GM04503 (cell line): ENCODE data around the gene RAF1.
A peak's percentile ranks its signal among the peaks of the same experiment; 100 is the strongest.
"Not testable (repeated sequence)": the region's sequence is repeated elsewhere in the genome, so short reads cannot be mapped to it uniquely, and the experiment has no call there.

Experiments used
- DNase-seq: peaks from one replicate; pipeline ENCODE4 v3.0.0-alpha.2; 2012; ENCODE audit warnings: low read depth

The RAF1 gene

GRCh38 chr3:12558706-12559105 lies 105.2 kb downstream of the RAF1 start:
- DNase-seq = no peak

- DNase-seq = peak; percentile 22
Observed at GRCh38 chr3:12557473-12558100, 106.3 kb downstream of the RAF1 start.

DNA sequence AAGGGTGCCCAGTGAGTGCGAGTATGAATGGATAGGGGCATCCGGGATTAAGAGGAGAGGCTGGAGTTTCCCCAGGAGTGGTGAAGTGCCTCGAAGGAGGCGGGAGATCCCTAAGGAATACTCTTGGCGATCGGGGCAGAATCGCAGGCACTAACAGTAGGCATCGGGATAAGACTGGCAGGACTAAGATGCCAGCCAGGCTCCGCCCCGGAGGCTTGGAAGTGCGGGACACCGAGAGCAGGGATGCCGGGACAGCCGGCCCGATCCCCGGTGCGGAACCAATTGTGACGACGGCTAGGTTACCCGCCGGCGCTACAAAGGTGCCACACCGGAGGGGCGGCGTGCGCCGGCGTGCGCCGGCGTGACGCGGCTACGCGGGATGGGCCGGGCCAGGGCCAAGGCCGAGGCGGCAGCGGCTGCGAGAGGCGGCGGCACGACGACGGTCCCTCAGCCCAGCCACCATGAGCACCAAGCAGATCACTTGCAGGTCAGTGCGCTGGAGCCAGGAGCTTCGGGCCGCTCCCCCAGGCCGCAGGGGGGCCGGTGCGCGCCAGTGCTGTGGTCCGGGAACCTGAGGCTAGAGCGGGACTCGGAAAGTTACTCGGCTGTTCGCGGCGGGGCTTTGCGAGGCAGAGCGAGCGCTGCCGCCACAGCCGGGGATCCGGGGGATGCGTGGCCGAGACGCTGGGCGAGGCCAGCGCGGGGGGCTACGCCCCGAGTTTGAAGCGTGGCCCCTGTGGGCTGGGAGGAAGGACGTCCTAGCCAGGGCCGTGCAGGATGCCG lies 107.0 kb downstream of the RAF1 start, which contains the start of gene MKRN2:
Gene MKRN2 (plus strand): TSS at position 398 of the 783 bp plus-strand sequence. CDS start 64 bp downstream, at position 462.
- peak; percentile 45 for DNase-seq

GRCh38 chr3:12556314-12556689 lies 107.6 kb downstream of the RAF1 start:
- no peak for DNase-seq

DNA sequence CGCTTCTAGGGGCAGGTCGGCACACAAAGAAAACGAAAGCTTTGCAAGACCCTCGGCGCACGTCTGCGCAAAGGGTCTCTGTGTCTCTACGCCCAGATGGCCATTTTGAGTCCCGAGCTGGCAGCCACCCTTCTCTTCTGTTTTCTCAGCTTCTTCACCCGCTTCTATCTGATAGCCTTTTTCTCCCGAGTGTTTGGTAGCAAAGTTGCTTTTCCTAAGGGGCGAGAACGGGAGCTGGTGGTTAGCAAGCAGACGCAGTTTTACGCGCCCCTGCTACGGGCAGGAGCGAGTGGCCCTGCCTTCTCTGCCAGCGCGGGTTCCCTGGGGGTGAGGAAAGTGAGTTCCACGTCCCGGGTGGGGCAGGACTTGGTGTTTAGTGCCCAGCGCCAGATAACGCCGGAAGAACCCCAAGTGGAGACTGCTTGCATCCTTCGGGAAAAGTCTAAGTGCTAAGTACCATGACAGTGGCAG lies 110.0 kb downstream of the RAF1 start:
- no peak for DNase-seq

- no peak for DNase-seq
Observed at GRCh38 chr3:12549971-12550760, 113.8 kb downstream of the RAF1 start.

DNA sequence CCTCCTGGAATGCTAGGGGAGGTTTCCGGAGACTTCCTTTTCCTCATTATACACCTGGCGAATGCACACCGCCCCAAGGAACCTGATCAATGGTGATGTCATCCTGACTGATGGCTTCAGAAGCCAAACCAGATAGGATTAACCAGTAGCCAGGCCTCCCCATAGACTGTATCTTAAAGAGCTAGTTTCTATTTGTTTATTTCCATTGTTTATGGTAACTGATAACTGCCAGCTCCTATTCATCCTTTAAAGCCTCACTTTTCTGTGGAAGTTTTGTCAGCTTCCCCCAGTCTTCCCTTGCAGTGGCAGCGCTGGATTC lies 118.5 kb downstream of the RAF1 start, which contains the start of gene MKRN2OS:
Gene MKRN2OS (minus strand): TSS at position 27 of the 319 bp plus-strand sequence. CDS start 35 bp downstream, outside the sequence.
- DNase-seq = no peak

- DNase-seq = no peak
Observed at GRCh38 chr3:12544652-12545472, 119.1 kb downstream of the RAF1 start.

DNA sequence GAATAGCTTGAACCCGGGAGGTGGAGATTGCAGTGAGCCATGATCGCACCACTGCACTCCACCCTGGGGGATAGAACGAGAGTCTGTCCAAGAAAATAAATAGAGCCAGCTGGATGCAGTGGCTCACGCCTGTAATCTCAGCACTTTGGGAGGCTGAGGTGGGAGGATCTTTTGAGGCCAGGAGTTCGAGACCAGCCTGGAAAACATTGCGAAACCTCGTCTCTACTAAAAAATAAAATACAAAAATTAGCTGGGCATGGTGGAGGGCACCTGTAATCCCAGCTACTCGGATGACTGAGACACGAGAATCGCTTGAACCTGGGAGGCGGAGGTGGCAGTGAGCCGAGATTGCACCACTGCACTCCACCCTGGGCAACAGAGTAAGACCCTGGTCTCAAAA lies 120.4 kb downstream of the RAF1 start:
- not testable (repeated sequence) for DNase-seq

- no peak for DNase-seq
Observed at GRCh38 chr3:12541625-12542024, 122.3 kb downstream of the RAF1 start.

GRCh38 chr3:12536423-12536822 lies 127.5 kb downstream of the RAF1 start:
- DNase-seq = no peak
